Tibial nerve (tissue), 4 donors: Measurements from ENCODE around the gene RNF212B.

Experiments used
- EP300 ChIP-seq, 2 donors: sonication (generic); formaldehyde crosslinking; IDR thresholded peaks; one replicate each; pipeline ENCODE4 v1.6.1; 2017; ENCODE audit warnings: antibody characterized with exemption in 2 of 2, mild to moderate bottlenecking in 1 of 2
- TF ChIP-seq, protein P1 (sequence below), 5 experiments: fragments of 200-600 bp in 3 of 5; fragments of 450-650 bp in 2 of 5; sonication (generic) in 3 of 5; IDR thresholded peaks; one replicate each; pipeline ENCODE4 v1.5.1; 2016 to 2019; ENCODE audit warnings: antibody characterized with exemption in 5 of 5, mild to moderate bottlenecking in 3 of 5, moderate library complexity in 2 of 5

DNA sequence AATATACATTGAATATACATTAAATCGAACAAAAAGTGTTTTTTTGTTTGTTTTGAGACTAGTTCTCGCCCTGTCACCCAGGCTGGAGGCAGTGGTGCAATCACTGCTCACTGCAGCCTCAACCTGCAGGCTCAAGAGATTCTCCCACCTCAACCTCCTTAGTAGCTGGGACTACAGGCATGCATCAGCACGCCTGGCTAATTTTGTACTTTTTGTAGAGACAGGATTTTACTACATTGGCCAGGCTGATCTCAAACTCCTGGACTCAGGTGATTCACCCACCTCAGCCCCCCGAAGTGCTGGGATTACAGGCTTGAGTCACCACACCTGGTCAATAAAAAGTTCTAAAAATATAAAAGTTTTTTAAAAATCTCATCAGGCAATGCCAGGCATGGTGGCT lies 10.2 kb upstream of the RNF212B start:
- TF ChIP-seq, protein P1, sequence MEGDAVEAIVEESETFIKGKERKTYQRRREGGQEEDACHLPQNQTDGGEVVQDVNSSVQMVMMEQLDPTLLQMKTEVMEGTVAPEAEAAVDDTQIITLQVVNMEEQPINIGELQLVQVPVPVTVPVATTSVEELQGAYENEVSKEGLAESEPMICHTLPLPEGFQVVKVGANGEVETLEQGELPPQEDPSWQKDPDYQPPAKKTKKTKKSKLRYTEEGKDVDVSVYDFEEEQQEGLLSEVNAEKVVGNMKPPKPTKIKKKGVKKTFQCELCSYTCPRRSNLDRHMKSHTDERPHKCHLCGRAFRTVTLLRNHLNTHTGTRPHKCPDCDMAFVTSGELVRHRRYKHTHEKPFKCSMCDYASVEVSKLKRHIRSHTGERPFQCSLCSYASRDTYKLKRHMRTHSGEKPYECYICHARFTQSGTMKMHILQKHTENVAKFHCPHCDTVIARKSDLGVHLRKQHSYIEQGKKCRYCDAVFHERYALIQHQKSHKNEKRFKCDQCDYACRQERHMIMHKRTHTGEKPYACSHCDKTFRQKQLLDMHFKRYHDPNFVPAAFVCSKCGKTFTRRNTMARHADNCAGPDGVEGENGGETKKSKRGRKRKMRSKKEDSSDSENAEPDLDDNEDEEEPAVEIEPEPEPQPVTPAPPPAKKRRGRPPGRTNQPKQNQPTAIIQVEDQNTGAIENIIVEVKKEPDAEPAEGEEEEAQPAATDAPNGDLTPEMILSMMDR (IDR thresholded peaks at IDR 0.05), result no peak
- TF ChIP-seq EP300 (IDR thresholded peaks at IDR 0.05), result no peak
